HepG2 (cell line): Measurements from ENCODE around the gene ACRBP. TPM values are rescaled to one million over a fixed set of nuclear protein-coding genes. Genes with fewer than 3 reads are reported as not detected.

Source experiments
- ARNTL ChIP-seq: sonication (generic); formaldehyde crosslinking; IDR thresholded peaks from 2 replicates; pipeline ENCODE4 v1.4.0; 2020; ENCODE audit warnings: mild to moderate bottlenecking, missing genetic modification reagents
- CSRNP2 ChIP-seq: sonication (generic); formaldehyde crosslinking; conservative IDR thresholded peaks from 2 replicates; pipeline ENCODE4 v1.8.0; 2022; ENCODE audit warnings: low read depth, missing genetic modification reagents
- KLF6 ChIP-seq: IDR thresholded peaks from 2 replicates; pipeline ENCODE4 v1.8.0; 2016; ENCODE audit warnings: missing biosample characterization, missing genetic modification reagents
- NFYC ChIP-seq: IDR thresholded peaks from 2 replicates; pipeline ENCODE4 v1.6.1; 2016; ENCODE audit warnings: missing genetic modification reagents, missing compliant biosample characterization
- PHF8 ChIP-seq: sonication (generic); formaldehyde crosslinking; IDR thresholded peaks from 2 replicates; pipeline ENCODE4 v1.5.0; 2020; ENCODE audit warnings: missing genetic modification reagents
- POGZ ChIP-seq: sonication (generic); formaldehyde crosslinking; IDR thresholded peaks from 2 replicates; pipeline ENCODE4 v1.4.0; 2020; ENCODE audit warnings: mild to moderate bottlenecking, missing genetic modification reagents
- POLR2G ChIP-seq: fragments of 200-400 bp; formaldehyde crosslinking; IDR thresholded peaks from 2 replicates; pipeline ENCODE4 v1.6.1; 2018; ENCODE audit warnings: mild to moderate bottlenecking, low read depth, low read length, moderate library complexity
- RXRB ChIP-seq: IDR thresholded peaks from 2 replicates; pipeline ENCODE4 v1.6.1; 2016; ENCODE audit warnings: borderline replicate concordance, missing genetic modification reagents, missing compliant biosample characterization
- ZBTB38 ChIP-seq: sonication (generic); formaldehyde crosslinking; IDR thresholded peaks from 2 replicates; pipeline ENCODE4 v1.5.1; 2020; ENCODE audit warnings: mild to moderate bottlenecking, missing genetic modification reagents
- ZEB1 ChIP-seq: IDR thresholded peaks from 2 replicates; pipeline ENCODE4 v1.6.1; 2012; ENCODE audit warnings: mild to moderate bottlenecking, low read depth, inconsistent platforms; ENCODE audit not compliant: insufficient replicate concordance
- ZKSCAN5 ChIP-seq: sonication (generic); formaldehyde crosslinking; IDR thresholded peaks from 2 replicates; pipeline ENCODE4 v1.5.1; 2020; ENCODE audit warnings: mild to moderate bottlenecking, missing genetic modification reagents
- ZNF414 ChIP-seq: sonication (generic); formaldehyde crosslinking; IDR thresholded peaks from 2 replicates; pipeline ENCODE4 v1.5.0; 2020; ENCODE audit warnings: missing genetic modification reagents
- ZNF441 ChIP-seq: sonication (generic); formaldehyde crosslinking; IDR thresholded peaks from 2 replicates; pipeline ENCODE4 v1.7.0; 2021; ENCODE audit warnings: missing genetic modification reagents, borderline replicate concordance
- ZNF747 ChIP-seq: sonication (generic); formaldehyde crosslinking; IDR thresholded peaks from 2 replicates; pipeline ENCODE4 v1.8.1; 2023; ENCODE audit warnings: missing genetic modification reagents, mild to moderate bottlenecking, borderline replicate concordance
- polyA plus RNA-seq, 8 experiments: library from polyadenylated mRNA; depleted of rRNA in 3 of 8; stranded (reverse) in 7 of 8; unstranded in 1 of 8; fragments of >200 nt; fragmentation: Illumina TruSeq in 4 of 8; extraction: Trizol in 4 of 8; gene quantifications; 2 replicates each; pipeline versions ENCODE4 v1.2.1 to v1.2.3, GENCODE V29; 2011 to 2016; ENCODE audit warnings: low read depth in 4 of 8, missing spikeins in 1 of 8, mixed read lengths in 1 of 8; ENCODE audit not compliant: insufficient read depth in 1 of 8
- total RNA-seq, 5 experiments: library from RNA; depleted of rRNA; stranded (reverse); fragments of >200 nt; fragmentation: Illumina TruSeq; extraction: Trizol; gene quantifications; 2 replicates each; pipeline ENCODE4 v1.2.3, GENCODE V29; 2016; ENCODE audit warnings: low read depth in 1 of 5
- TF ChIP-seq, protein P1 (sequence below): sonication (generic); formaldehyde crosslinking; IDR thresholded peaks from 2 replicates; pipeline ENCODE4 v1.4.0; 2020; ENCODE audit warnings: missing genetic modification reagents; ENCODE audit errors: not compliant biosample characterization
- TF ChIP-seq, protein P2 (sequence below): IDR thresholded peaks from 2 replicates; pipeline ENCODE4 v1.6.1; 2016; ENCODE audit warnings: low read depth
- TF ChIP-seq, protein P3 (sequence below): sonication (generic); formaldehyde crosslinking; IDR thresholded peaks from 2 replicates; pipeline ENCODE4 v1.5.0; 2020; ENCODE audit warnings: mild to moderate bottlenecking, missing genetic modification reagents, borderline replicate concordance
- TF ChIP-seq, protein P4 (sequence below): sonication (generic); formaldehyde crosslinking; IDR thresholded peaks from 2 replicates; pipeline ENCODE4 v1.4.0; 2020; ENCODE audit warnings: missing genetic modification reagents

The ACRBP gene
- total and polyA plus RNA-seq, 2 of the 13 experiments (the other 11 are each of a cell fraction or from before 2014, with no cell fraction given): 0.46 TPM; not detected in 1

DNA sequence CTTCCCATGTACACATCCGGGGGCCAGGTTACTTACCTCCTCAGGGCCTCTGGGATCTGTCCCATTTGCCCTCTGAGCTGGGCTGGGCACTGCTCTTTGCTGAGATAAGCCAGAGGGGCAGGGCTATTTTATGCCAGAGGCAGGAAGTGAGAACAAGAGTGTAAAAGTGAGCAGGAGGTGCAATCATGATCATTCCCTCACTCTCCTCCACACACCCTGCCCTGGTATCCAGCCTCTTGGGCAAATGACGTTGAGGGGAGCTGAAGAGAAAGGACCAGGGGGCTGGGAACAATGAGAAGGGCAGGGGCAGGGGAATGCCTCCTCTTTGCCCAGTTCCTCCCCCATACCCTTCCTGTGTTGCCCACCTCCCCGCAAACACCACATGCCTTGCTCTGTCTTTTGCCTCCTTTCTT, 15.7 kb downstream of the ACRBP start (continued):
- TF ChIP-seq ZNF414 (CRISPR knock-in tag): no peak
- TF ChIP-seq ZNF441: no peak
- TF ChIP-seq ARNTL: no peak
- TF ChIP-seq ZEB1: no peak
- no peak for TF ChIP-seq RXRB
- TF ChIP-seq NFYC: no peak
- TF ChIP-seq POLR2G: no peak
- no peak for TF ChIP-seq POGZ (CRISPR knock-in tag)
- TF ChIP-seq KLF6: no peak
- no peak for TF ChIP-seq ZNF747 (CRISPR knock-in tag)
- peak; percentile 78; the same call in 1 of the 2 replicates for TF ChIP-seq ZKSCAN5 (CRISPR knock-in tag)
- TF ChIP-seq, protein P1, sequence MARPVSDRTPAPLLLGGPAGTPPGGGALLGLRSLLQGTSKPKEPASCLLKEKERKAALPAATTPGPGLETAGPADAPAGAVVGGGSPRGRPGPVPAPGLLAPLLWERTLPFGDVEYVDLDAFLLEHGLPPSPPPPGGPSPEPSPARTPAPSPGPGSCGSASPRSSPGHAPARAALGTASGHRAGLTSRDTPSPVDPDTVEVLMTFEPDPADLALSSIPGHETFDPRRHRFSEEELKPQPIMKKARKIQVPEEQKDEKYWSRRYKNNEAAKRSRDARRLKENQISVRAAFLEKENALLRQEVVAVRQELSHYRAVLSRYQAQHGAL (CRISPR knock-in tag): no peak
- TF ChIP-seq, protein P2, sequence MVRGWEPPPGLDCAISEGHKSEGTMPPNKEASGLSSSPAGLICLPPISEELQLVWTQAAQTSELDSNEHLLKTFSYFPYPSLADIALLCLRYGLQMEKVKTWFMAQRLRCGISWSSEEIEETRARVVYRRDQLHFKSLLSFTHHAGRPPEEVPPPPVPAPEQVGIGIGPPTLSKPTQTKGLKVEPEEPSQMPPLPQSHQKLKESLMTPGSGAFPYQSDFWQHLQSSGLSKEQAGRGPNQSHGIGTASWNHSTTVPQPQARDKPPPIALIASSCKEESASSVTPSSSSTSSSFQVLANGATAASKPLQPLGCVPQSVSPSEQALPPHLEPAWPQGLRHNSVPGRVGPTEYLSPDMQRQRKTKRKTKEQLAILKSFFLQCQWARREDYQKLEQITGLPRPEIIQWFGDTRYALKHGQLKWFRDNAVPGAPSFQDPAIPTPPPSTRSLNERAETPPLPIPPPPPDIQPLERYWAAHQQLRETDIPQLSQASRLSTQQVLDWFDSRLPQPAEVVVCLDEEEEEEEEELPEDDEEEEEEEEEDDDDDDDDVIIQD (CRISPR knock-in tag): no peak
- no peak for TF ChIP-seq PHF8 (CRISPR knock-in tag)
- TF ChIP-seq, protein P3, sequence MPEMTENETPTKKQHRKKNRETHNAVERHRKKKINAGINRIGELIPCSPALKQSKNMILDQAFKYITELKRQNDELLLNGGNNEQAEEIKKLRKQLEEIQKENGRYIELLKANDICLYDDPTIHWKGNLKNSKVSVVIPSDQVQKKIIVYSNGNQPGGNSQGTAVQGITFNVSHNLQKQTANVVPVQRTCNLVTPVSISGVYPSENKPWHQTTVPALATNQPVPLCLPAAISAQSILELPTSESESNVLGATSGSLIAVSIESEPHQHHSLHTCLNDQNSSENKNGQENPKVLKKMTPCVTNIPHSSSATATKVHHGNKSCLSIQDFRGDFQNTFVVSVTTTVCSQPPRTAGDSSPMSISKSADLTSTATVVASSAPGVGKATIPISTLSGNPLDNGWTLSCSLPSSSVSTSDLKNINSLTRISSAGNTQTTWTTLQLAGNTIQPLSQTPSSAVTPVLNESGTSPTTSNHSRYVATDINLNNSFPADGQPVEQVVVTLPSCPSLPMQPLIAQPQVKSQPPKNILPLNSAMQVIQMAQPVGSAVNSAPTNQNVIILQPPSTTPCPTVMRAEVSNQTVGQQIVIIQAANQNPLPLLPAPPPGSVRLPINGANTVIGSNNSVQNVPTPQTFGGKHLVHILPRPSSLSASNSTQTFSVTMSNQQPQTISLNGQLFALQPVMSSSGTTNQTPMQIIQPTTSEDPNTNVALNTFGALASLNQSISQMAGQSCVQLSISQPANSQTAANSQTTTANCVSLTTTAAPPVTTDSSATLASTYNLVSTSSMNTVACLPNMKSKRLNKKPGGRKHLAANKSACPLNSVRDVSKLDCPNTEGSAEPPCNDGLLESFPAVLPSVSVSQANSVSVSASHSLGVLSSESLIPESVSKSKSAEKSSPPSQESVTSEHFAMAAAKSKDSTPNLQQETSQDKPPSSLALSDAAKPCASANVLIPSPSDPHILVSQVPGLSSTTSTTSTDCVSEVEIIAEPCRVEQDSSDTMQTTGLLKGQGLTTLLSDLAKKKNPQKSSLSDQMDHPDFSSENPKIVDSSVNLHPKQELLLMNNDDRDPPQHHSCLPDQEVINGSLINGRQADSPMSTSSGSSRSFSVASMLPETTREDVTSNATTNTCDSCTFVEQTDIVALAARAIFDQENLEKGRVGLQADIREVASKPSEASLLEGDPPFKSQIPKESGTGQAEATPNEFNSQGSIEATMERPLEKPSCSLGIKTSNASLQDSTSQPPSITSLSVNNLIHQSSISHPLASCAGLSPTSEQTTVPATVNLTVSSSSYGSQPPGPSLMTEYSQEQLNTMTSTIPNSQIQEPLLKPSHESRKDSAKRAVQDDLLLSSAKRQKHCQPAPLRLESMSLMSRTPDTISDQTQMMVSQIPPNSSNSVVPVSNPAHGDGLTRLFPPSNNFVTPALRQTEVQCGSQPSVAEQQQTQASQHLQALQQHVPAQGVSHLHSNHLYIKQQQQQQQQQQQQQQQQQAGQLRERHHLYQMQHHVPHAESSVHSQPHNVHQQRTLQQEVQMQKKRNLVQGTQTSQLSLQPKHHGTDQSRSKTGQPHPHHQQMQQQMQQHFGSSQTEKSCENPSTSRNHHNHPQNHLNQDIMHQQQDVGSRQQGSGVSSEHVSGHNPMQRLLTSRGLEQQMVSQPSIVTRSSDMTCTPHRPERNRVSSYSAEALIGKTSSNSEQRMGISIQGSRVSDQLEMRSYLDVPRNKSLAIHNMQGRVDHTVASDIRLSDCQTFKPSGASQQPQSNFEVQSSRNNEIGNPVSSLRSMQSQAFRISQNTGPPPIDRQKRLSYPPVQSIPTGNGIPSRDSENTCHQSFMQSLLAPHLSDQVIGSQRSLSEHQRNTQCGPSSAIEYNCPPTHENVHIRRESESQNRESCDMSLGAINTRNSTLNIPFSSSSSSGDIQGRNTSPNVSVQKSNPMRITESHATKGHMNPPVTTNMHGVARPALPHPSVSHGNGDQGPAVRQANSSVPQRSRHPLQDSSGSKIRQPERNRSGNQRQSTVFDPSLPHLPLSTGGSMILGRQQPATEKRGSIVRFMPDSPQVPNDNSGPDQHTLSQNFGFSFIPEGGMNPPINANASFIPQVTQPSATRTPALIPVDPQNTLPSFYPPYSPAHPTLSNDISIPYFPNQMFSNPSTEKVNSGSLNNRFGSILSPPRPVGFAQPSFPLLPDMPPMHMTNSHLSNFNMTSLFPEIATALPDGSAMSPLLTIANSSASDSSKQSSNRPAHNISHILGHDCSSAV (CRISPR knock-in tag): no peak
- TF ChIP-seq CSRNP2 (CRISPR knock-in tag): no peak
- TF ChIP-seq ZBTB38 (CRISPR knock-in tag): no peak
- TF ChIP-seq, protein P4, sequence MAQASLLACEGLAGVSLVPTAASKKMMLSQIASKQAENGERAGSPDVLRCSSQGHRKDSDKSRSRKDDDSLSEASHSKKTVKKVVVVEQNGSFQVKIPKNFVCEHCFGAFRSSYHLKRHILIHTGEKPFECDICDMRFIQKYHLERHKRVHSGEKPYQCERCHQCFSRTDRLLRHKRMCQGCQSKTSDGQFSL (CRISPR knock-in tag): no peak
